HG03575 (cell line): ENCODE results near the gene SULT1A1.
"Not testable (repeated sequence)": the region's sequence is repeated elsewhere in the genome, so short reads cannot be mapped to it uniquely, and the experiment has no call there.

Experiments
- ATAC-seq: cut with Tn5 transposase; IDR thresholded peaks from one replicate; pipeline ENCODE4 v1.9.1; 2021; ENCODE audit not compliant: unreplicated experiment, insufficient number of reproducible peaks, low FRiP score; ENCODE audit errors: extremely low read depth

SULT1A1 gene

GRCh38 chr16:28595451-28595850, 14.4 kb downstream of the SULT1A1 start:
- not testable (repeated sequence) for ATAC-seq

GRCh38 chr16:28592979-28593553, 16.8 kb downstream of the SULT1A1 start:
- no peak for ATAC-seq

- no peak for ATAC-seq
These were observed 17.3 kb downstream of the SULT1A1 start for GRCh38 chr16:28592511-28592910.

GRCh38 chr16:28591355-28591754, 18.5 kb downstream of the SULT1A1 start:
- ATAC-seq, result no peak

- no peak for ATAC-seq
These were observed 19.2 kb downstream of the SULT1A1 start for GRCh38 chr16:28590384-28591340.

- ATAC-seq, result no peak
These were observed 19.9 kb downstream of the SULT1A1 start for GRCh38 chr16:28589930-28590329.

- no peak for ATAC-seq
These were observed 20.8 kb downstream of the SULT1A1 start for GRCh38 chr16:28589069-28589468.

GRCh38 chr16:28587386-28587785, 22.5 kb downstream of the SULT1A1 start:
- no peak for ATAC-seq

- no peak for ATAC-seq
These were observed 23.4 kb downstream of the SULT1A1 start for GRCh38 chr16:28586466-28586865.

- ATAC-seq, result no peak
These were observed 24.2 kb downstream of the SULT1A1 start for GRCh38 chr16:28585674-28586073.

GRCh38 chr16:28580726-28581315, 29.0 kb downstream of the SULT1A1 start:
- no peak for ATAC-seq

- no peak for ATAC-seq
These were observed 34.3 kb downstream of the SULT1A1 start for GRCh38 chr16:28575446-28576109.

- no peak for ATAC-seq
These were observed 34.9 kb downstream of the SULT1A1 start for GRCh38 chr16:28574925-28575324.

GRCh38 chr16:28573738-28574718, 35.8 kb downstream of the SULT1A1 start:
- no peak for ATAC-seq

- no peak for ATAC-seq
These were observed 36.9 kb downstream of the SULT1A1 start for GRCh38 chr16:28572696-28573510.

GRCh38 chr16:28569968-28570752, 39.7 kb downstream of the SULT1A1 start:
- ATAC-seq, result no peak

GRCh38 chr16:28569021-28569420, 40.8 kb downstream of the SULT1A1 start:
- no peak for ATAC-seq
